Kidney epithelial cell (primary cell): ENCODE data around the gene GPR35. TPM values are rescaled to one million over a fixed set of nuclear protein-coding genes. Genes with fewer than 3 reads are reported as not detected.

Source experiments
- DNase-seq: peaks from one replicate; pipeline ENCODE4 v3.0.0-alpha.2; 2010; ENCODE audit warnings: low read depth
- H3K27me3 ChIP-seq: 2 replicates; pipeline ENCODE4 v1.6.0; 2011; ENCODE audit warnings: low read length; ENCODE audit not compliant: control insufficient read depth, insufficient read depth
- H3K36me3 ChIP-seq: 2 replicates; pipeline ENCODE4 v1.5.1; 2011; ENCODE audit warnings: low read length; ENCODE audit not compliant: control insufficient read depth, insufficient read depth
- H3K4me3 ChIP-seq: 2 replicates; pipeline ENCODE4 v1.5.1; 2011; ENCODE audit warnings: low read depth, mild to moderate bottlenecking, control low read depth, low read length
- CTCF ChIP-seq: IDR thresholded peaks from 2 replicates; pipeline ENCODE4 v1.5.1; 2011; ENCODE audit warnings: mild to moderate bottlenecking, moderate library complexity, low read length, control low read depth, inconsistent platforms; ENCODE audit not compliant: insufficient read depth, poor library complexity, severe bottlenecking
- total RNA-seq: library from RNA; depleted of rRNA; stranded (reverse); fragments of >200 nt; gene quantifications from 2 replicates; pipeline ENCODE4 v1.2.3, GENCODE V29; 2015

GPR35 gene
- total RNA-seq, 1 donor from 2014 or later, result 1.3 TPM

GRCh38 chr2:240646900-240647502, 21.7 kb downstream of the GPR35 start:
- TF ChIP-seq CTCF, result no peak
- no peak for DNase-seq
- no peaks in the 10 kb centered on the region for H3K36me3 ChIP-seq
- peaks cover 40% of the 10 kb centered on the region for H3K27me3 ChIP-seq
- no peak overlapping the region for H3K4me3 ChIP-seq

GRCh38 chr2:240647503-240648154, 22.3 kb downstream of the GPR35 start:
- Histone ChIP-seq H3K36me3 (no peaks in the 10 kb centered on the region), H3K4me3 (no peak overlapping the region), H3K27me3 (peaks cover 40% of the 10 kb centered on the region)
- TF ChIP-seq CTCF, result no peak
- no peak for DNase-seq

DNA sequence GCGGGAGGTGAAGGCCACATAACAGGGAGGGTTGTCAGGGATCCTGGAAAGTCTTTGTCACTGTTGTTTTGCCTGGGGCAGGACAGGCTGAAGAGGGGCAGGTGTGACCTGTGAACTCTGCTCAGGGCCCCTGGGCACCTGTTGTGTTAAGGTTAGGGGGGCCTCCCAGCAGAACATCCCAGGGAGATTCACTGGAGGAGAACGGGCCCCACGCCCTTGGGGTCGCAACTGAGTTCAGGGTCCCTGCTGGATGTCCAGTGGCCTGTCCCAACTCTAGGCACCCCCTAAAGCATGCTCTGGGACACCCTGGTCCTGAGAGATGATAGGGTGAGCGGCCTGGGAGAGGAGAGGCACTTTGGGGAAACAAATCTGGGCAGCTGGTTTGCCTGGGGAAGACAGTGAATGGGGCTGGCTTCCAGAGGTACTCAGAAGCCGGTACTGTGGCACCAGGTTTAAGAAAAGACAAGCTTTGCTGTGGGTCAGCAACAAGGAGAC, 22.9 kb downstream of the GPR35 start:
- no peak for TF ChIP-seq CTCF
- H3K36me3 ChIP-seq, result no peaks in the 10 kb centered on the region
- peaks cover 35% of the 10 kb centered on the region for H3K27me3 ChIP-seq
- H3K4me3 ChIP-seq, result no peak overlapping the region
- DNase-seq, result no peak

GRCh38 chr2:240648650-240649275, 23.5 kb downstream of the GPR35 start:
- Histone ChIP-seq H3K27me3 (peaks cover 37% of the 10 kb centered on the region), H3K36me3 (no peaks in the 10 kb centered on the region), H3K4me3 (no peak overlapping the region)
- DNase-seq, result no peak
- TF ChIP-seq CTCF, result no peak

- no peak overlapping the region for H3K4me3 ChIP-seq
Observed at GRCh38 chr2:240649331-240649730, 24.1 kb downstream of the GPR35 start.

More at GRCh38 chr2:240649331-240649730, 24.1 kb downstream of the GPR35 start:
- no peak for TF ChIP-seq CTCF
- no peaks in the 10 kb centered on the region for H3K36me3 ChIP-seq
- peaks cover 34% of the 10 kb centered on the region for H3K27me3 ChIP-seq
- no peak for DNase-seq
